Neural cell (in vitro differentiated cells): Measurements from ENCODE around the gene CERS3.

Experiments
- CTCF ChIP-seq: fragments of 450-650 bp; IDR thresholded peaks from 2 replicates; pipeline ENCODE4 v1.5.1; 2014; ENCODE audit warnings: antibody characterized with exemption, mild to moderate bottlenecking, moderate library complexity; ENCODE audit not compliant: poor library complexity, severe bottlenecking
- EP300 ChIP-seq: fragments of 450-650 bp; conservative IDR thresholded peaks from 2 replicates; pipeline ENCODE4 v1.6.1; 2014; ENCODE audit warnings: antibody characterized with exemption, mild to moderate bottlenecking, moderate library complexity; ENCODE audit not compliant: poor library complexity, severe bottlenecking
- EZH2 ChIP-seq: fragments of 200-600, 300-800 bp; shearing (Covaris generic), sonication (generic); IDR thresholded peaks from 2 replicates; pipeline ENCODE4 v1.6.1; 2014; ENCODE audit warnings: antibody characterized with exemption, low read length, borderline replicate concordance, mild to moderate bottlenecking; ENCODE audit not compliant: insufficient read depth, poor library complexity, severe bottlenecking
- POLR2AphosphoS5 ChIP-seq: IDR thresholded peaks from 2 replicates; pipeline ENCODE4 v1.6.1; 2012
- RAD21 ChIP-seq: fragments of 450-650 bp; conservative IDR thresholded peaks from 2 replicates; pipeline ENCODE4 v1.6.1; 2014; ENCODE audit warnings: antibody characterized with exemption, mild to moderate bottlenecking, moderate library complexity
- SMC3 ChIP-seq: fragments of 450-650 bp; conservative IDR thresholded peaks from 2 replicates; pipeline ENCODE4 v1.6.1; 2014; ENCODE audit warnings: antibody characterized with exemption, mild to moderate bottlenecking, moderate library complexity; ENCODE audit not compliant: poor library complexity
- TAF1 ChIP-seq: IDR thresholded peaks from 2 replicates; pipeline ENCODE4 v1.6.1; 2012; ENCODE audit warnings: low read depth
- TF ChIP-seq, protein P1 (sequence below): IDR thresholded peaks from 2 replicates; pipeline ENCODE4 v1.6.1; 2012; ENCODE audit warnings: borderline replicate concordance

DNA sequence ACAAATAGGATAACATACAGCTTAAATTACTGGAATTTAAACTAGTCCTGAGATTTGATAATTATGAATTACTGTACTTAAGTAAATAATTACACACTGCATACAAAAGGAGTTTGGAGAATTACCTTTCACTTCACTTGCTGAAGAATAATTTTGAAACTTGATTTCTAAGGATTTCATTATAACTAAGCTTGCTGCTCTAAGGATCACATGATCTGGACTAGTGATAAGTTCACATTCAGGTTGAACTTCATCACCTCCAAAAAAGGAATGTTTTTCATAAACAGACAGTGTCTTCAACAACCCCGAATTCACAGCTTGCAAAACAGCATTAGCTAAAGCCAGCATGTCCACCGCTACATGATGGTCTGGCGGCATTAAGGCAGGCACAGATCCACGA, 44.8 kb upstream of the CERS3 start:
- no peak for TF ChIP-seq CTCF
- TF ChIP-seq, protein P1, sequence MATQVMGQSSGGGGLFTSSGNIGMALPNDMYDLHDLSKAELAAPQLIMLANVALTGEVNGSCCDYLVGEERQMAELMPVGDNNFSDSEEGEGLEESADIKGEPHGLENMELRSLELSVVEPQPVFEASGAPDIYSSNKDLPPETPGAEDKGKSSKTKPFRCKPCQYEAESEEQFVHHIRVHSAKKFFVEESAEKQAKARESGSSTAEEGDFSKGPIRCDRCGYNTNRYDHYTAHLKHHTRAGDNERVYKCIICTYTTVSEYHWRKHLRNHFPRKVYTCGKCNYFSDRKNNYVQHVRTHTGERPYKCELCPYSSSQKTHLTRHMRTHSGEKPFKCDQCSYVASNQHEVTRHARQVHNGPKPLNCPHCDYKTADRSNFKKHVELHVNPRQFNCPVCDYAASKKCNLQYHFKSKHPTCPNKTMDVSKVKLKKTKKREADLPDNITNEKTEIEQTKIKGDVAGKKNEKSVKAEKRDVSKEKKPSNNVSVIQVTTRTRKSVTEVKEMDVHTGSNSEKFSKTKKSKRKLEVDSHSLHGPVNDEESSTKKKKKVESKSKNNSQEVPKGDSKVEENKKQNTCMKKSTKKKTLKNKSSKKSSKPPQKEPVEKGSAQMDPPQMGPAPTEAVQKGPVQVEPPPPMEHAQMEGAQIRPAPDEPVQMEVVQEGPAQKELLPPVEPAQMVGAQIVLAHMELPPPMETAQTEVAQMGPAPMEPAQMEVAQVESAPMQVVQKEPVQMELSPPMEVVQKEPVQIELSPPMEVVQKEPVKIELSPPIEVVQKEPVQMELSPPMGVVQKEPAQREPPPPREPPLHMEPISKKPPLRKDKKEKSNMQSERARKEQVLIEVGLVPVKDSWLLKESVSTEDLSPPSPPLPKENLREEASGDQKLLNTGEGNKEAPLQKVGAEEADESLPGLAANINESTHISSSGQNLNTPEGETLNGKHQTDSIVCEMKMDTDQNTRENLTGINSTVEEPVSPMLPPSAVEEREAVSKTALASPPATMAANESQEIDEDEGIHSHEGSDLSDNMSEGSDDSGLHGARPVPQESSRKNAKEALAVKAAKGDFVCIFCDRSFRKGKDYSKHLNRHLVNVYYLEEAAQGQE: no peak
- TF ChIP-seq TAF1: no peak
- no peak for TF ChIP-seq EP300
- no peak for TF ChIP-seq POLR2AphosphoS5
- TF ChIP-seq RAD21: no peak
- no peak for TF ChIP-seq EZH2
- TF ChIP-seq SMC3: no peak
